ENCODE data around the gene PLET1. TPM values are rescaled to one million over a fixed set of nuclear protein-coding genes. Genes with fewer than 3 reads are reported as not detected.
A peak's percentile ranks its signal among the peaks of the same experiment; 100 is the strongest.

The PLET1 gene
- total and polyA plus RNA-seq, 2 of the 8 experiments (the other 6 are each of a cell fraction or from before 2014, with no cell fraction given): not detected

GRCh38 chr11:112302226-112302868 is 41.7 kb upstream of the PLET1 start:
- POLR2A ChIA-PET (ENCODE audit: partially characterized antibody): no interaction called here
- TF ChIP-seq MAFK (IDR thresholded peaks at IDR 0.05; ENCODE audit: low read depth, low read length) (peak; percentile 68), BACH1 (IDR thresholded peaks at IDR 0.05; ENCODE audit: low read length) (peak; percentile 38; the same call in 1 of the 2 replicates)

More at GRCh38 chr11:112302226-112302868, 41.7 kb upstream of the PLET1 start:
- WGBS, 2 experiments (ENCODE audit: extremely low coverage in 1 of 2, insufficient coverage in 1 of 2, insufficient read length in 1 of 2, insufficient replicate concordance in 2 of 2, low coverage in 1 of 2, low lambda C conversion rate in 2 of 2, missing lambda C conversion rate in 1 of 2): 75% methylated on average over 5 of the region's 5 CpGs; no CpG with 5 or more reads in 1 of the 2 experiments
- Histone ChIP-seq H3K4me1 (replicated peaks in 1 of 4; ENCODE audit: control insufficient read depth in 3 of 4, insufficient read depth in 4 of 4, low read length in 3 of 4) (peaks cover 4 to 13% (median 10%) of the 10 kb centered on the region in 4 experiments), H3K18ac (ENCODE audit: extremely low read depth, low read length) (peak overlapping the region; percentile 0; the same call in 1 of the 2 replicates), H3K56ac (replicated peaks; ENCODE audit: insufficient read length, low read depth, low read length) (no peak overlapping the region), H2BK20ac (ENCODE audit: low read length) (no peak overlapping the region), H3K4ac (replicated peaks; ENCODE audit: insufficient read length, low read depth, low read length) (no peak overlapping the region), H3K23ac (ENCODE audit: insufficient read length) (no peak overlapping the region), H2AFZ (ENCODE audit: low read length) (no peak overlapping the region), H2BK15ac (ENCODE audit: low read length) (no peak overlapping the region), H4K5ac (ENCODE audit: insufficient read length, low read depth, low read length) (no peak overlapping the region), H4K8ac (ENCODE audit: extremely low read depth, insufficient read depth, low read length) (no peak overlapping the region), H3K79me2 (ENCODE audit: control insufficient read depth in 1 of 2, insufficient read depth in 2 of 2, low read length in 2 of 2) (no peaks in the 10 kb centered on the region), H3K79me1 (ENCODE audit: low read depth, low read length) (no peaks in the 10 kb centered on the region), H3K27me3 (replicated peaks in 1 of 4; ENCODE audit: control insufficient read depth in 3 of 4, extremely low read depth in 1 of 4, insufficient read depth in 3 of 4, low read length in 3 of 4) (no peaks in the 10 kb centered on the region), H3K4me2 (ENCODE audit: insufficient read depth in 1 of 2, low read depth in 2 of 2, low read length in 2 of 2) (no peak overlapping the region), H3K9ac (replicated peaks in 1 of 4; ENCODE audit: extremely low read depth in 1 of 4, low read depth in 3 of 4, low read length in 3 of 4) (no peak overlapping the region), H3K23me2 (ENCODE audit: low read depth, low read length) (no peaks in the 10 kb centered on the region), H3K36me3 (ENCODE audit: control insufficient read depth in 2 of 4, insufficient read depth in 4 of 4, low read length in 3 of 4) (no peaks in the 10 kb centered on the region), H2BK5ac (ENCODE audit: low read depth, low read length) (peak overlapping the region; percentile 13; the same call in 1 of the 2 replicates), H3K14ac (ENCODE audit: insufficient read length) (no peak overlapping the region), H4K20me1 (replicated peaks in 1 of 2; ENCODE audit: control insufficient read depth in 1 of 2, insufficient read depth in 2 of 2, low read length in 2 of 2) (no peaks in the 10 kb centered on the region), H3K9me3 (ENCODE audit: insufficient read depth in 2 of 2, low read depth in 1 of 2, low read length in 1 of 2) (no peaks in the 10 kb centered on the region), H4K91ac (replicated peaks; ENCODE audit: insufficient read length, low read length) (no peak overlapping the region), H2BK120ac (replicated peaks; ENCODE audit: low read depth, low read length) (no peak overlapping the region), H2AK5ac (ENCODE audit: low read depth, low read length) (no peak overlapping the region), H2BK12ac (ENCODE audit: low read depth, low read length) (peak overlapping the region; percentile 43; the same call in 1 of the 2 replicates), H3K27ac (ENCODE audit: low read depth, low read length) (no peak overlapping the region), H3K4me3 (ENCODE audit: extremely low read depth in 1 of 4, insufficient read depth in 2 of 4, low read depth in 3 of 4, low read length in 4 of 4) (no peak overlapping the region)
- CTCF ChIA-PET (ENCODE audit: partially characterized antibody): interaction anchor here (1.4 to 2.0 kb wide), 2 partner anchors 286 to 987 kb away, joined by 3 to 6 read pairs; no protein-coding TSS in a partner anchor
- DNase-seq (ENCODE audit: low read depth in 1 of 2, low spot score in 2 of 2) (no peak), FAIRE-seq (no peak)
